ENCODE results near the gene CACNB3.

DNA sequence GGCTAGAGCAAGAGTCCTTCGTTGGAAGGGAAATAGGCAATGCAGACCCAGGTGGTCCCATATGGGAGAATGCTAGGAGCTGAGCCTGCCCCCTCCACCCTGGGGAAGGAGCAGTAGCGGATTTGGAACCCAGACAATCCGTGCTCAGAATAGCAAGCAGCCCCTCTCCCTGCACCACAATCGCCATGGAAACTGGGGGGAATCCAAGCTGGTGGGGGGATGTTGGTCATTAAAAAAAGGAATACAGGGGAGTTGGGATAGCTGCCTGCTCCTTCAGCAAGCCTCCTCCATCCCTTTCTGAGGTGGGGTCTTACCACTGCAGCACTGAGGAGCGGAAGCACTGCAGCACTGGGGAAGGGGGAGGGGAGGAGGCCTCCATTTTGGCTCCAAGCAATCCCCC is 44.5 kb downstream of the CACNB3 start:
- no peak for TF ChIP-seq POLR2AphosphoS5 (IDR thresholded peaks at IDR 0.05)
- TF ChIP-seq, protein P1, sequence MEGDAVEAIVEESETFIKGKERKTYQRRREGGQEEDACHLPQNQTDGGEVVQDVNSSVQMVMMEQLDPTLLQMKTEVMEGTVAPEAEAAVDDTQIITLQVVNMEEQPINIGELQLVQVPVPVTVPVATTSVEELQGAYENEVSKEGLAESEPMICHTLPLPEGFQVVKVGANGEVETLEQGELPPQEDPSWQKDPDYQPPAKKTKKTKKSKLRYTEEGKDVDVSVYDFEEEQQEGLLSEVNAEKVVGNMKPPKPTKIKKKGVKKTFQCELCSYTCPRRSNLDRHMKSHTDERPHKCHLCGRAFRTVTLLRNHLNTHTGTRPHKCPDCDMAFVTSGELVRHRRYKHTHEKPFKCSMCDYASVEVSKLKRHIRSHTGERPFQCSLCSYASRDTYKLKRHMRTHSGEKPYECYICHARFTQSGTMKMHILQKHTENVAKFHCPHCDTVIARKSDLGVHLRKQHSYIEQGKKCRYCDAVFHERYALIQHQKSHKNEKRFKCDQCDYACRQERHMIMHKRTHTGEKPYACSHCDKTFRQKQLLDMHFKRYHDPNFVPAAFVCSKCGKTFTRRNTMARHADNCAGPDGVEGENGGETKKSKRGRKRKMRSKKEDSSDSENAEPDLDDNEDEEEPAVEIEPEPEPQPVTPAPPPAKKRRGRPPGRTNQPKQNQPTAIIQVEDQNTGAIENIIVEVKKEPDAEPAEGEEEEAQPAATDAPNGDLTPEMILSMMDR (IDR thresholded peaks at IDR 0.05), result no peak

Data from prostate gland (tissue), 2 donors.